K562 (cell line): Measurements from ENCODE around the gene TRIM14. TPM values are rescaled to one million over a fixed set of nuclear protein-coding genes. Genes with fewer than 3 reads are reported as not detected.

ENCODE experiments used
- ARID4B ChIP-seq: sonication (generic); formaldehyde crosslinking; IDR thresholded peaks from 2 replicates; pipeline ENCODE4 v1.8.0; 2022; ENCODE audit warnings: mild to moderate bottlenecking, missing genetic modification reagents
- CTCF ChIP-seq, 3 experiments: IDR thresholded peaks in 2 of 3; conservative IDR thresholded peaks in 1 of 3; 2 replicates each; pipeline ENCODE4 v1.5.1; 2011 to 2012; ENCODE audit warnings: low read length in 3 of 3, mild to moderate bottlenecking in 3 of 3, control low read depth in 2 of 3, improper control_type of control experiment in 1 of 3, inconsistent platforms in 1 of 3, low read depth in 1 of 3, mixed read lengths in 1 of 3, moderate library complexity in 1 of 3; ENCODE audit not compliant: insufficient read depth in 2 of 3
- EP300 ChIP-seq: IDR thresholded peaks from 2 replicates; pipeline ENCODE4 v1.6.1; 2012; ENCODE audit warnings: low read length, improper control_type of control experiment
- EP400 ChIP-seq: fragments of 450-650 bp; IDR thresholded peaks from 2 replicates; pipeline ENCODE4 v1.6.1; 2017; ENCODE audit warnings: antibody characterized with exemption, mild to moderate bottlenecking, moderate library complexity
- ETS1 ChIP-seq: conservative IDR thresholded peaks from 2 replicates; pipeline ENCODE4 v1.6.1; 2011; ENCODE audit warnings: low read depth, mild to moderate bottlenecking, low read length; ENCODE audit not compliant: control insufficient read depth
- PCBP1 ChIP-seq: fragments of 200-400 bp; formaldehyde crosslinking; IDR thresholded peaks from 2 replicates; pipeline ENCODE4 v1.6.1; 2018; ENCODE audit warnings: mild to moderate bottlenecking, low read depth, low read length; ENCODE audit not compliant: poor library complexity, severe bottlenecking
- PHF20 ChIP-seq: fragments of 450-650 bp; IDR thresholded peaks from 2 replicates; pipeline ENCODE4 v1.6.1; 2018; ENCODE audit not compliant: partially characterized antibody
- PRPF4 ChIP-seq: fragments of 200-400 bp; formaldehyde crosslinking; IDR thresholded peaks from one replicate; pipeline ENCODE4 v1.6.1; 2017; ENCODE audit warnings: low read length, low read depth, mild to moderate bottlenecking; ENCODE audit not compliant: insufficient read depth, poor library complexity, severe bottlenecking
- RBBP5 ChIP-seq: fragments of 200-600 bp; sonication (generic); IDR thresholded peaks from 2 replicates; pipeline ENCODE4 v1.6.1; 2012; ENCODE audit warnings: borderline replicate concordance, mild to moderate bottlenecking, low read length, control low read depth, inconsistent platforms; ENCODE audit not compliant: insufficient read depth, poor library complexity, severe bottlenecking
- RBM39 ChIP-seq: fragments of 200-400 bp; formaldehyde crosslinking; optimal IDR thresholded peaks from 2 replicates; pipeline ENCODE3; 2018; ENCODE audit warnings: low read depth, low read length
- RUNX1 ChIP-seq: sonication (generic); IDR thresholded peaks from 2 replicates; pipeline ENCODE4 v1.6.1; 2016; ENCODE audit warnings: antibody characterized with exemption, low read depth
- SIN3A ChIP-seq, 2 experiments: fragments of 150-350 bp in 1 of 2; IDR thresholded peaks; 2 replicates each; pipeline ENCODE4 v1.6.1; 2011 to 2016; ENCODE audit warnings: borderline replicate concordance in 2 of 2, low read depth in 2 of 2, low read length in 2 of 2, mild to moderate bottlenecking in 2 of 2, moderate library complexity in 2 of 2; ENCODE audit not compliant: control insufficient read depth in 1 of 2
- SNAPC5 ChIP-seq: fragments of 250-450 bp; sonication (Bioruptor Pico); IDR thresholded peaks from 2 replicates; pipeline ENCODE4 v1.8.0; 2021; ENCODE audit warnings: moderate library complexity, mild to moderate bottlenecking, inconsistent platforms
- TAF9B ChIP-seq: fragments of 450-650 bp; IDR thresholded peaks from 2 replicates; pipeline ENCODE4 v1.6.1; 2018; ENCODE audit warnings: mild to moderate bottlenecking; ENCODE audit not compliant: partially characterized antibody
- ZFP91 ChIP-seq: sonication (generic); formaldehyde crosslinking; IDR thresholded peaks from 2 replicates; pipeline ENCODE4 v1.8.0; 2022; ENCODE audit warnings: mild to moderate bottlenecking, missing genetic modification reagents
- polyA plus RNA-seq, 8 experiments: library from polyadenylated mRNA; depleted of rRNA in 4 of 8; stranded (reverse) in 5 of 8; unstranded in 3 of 8; fragments of >200 nt; fragmentation: Nextera tagmentation in 2 of 8; fragmentation: Illumina TruSeq in 1 of 8; extraction: Ambion mirVana in 2 of 8; extraction: Trizol in 1 of 8; gene quantifications; 2 replicates each; pipeline versions ENCODE4 v1.2.1 to v1.2.3, GENCODE V29; 2011 to 2014; ENCODE audit warnings: inconsistent platforms in 1 of 8, missing spikeins in 1 of 8
- total RNA-seq, 7 experiments: library from RNA; depleted of rRNA in 6 of 7; stranded (reverse); fragments of >200 nt in 6 of 7; fragmentation: Illumina TruSeq in 2 of 7; extraction: Trizol in 2 of 7; gene quantifications; 2 replicates each; pipeline versions ENCODE4 v1.2.1 to v1.2.3, GENCODE V29; 2011 to 2021; ENCODE audit warnings: low replicate concordance in 1 of 7

TRIM14 gene
- total and polyA plus RNA-seq, 9 of the 15 experiments (the other 6 are each of a cell fraction or from before 2014, with no cell fraction given): 7.6 to 41.0 (median 17.9) TPM

- TF ChIP-seq ETS1: peak; percentile 35; the same call in 1 of the 2 replicates
- TF ChIP-seq RBM39: no peak
- TF ChIP-seq PCBP1: peak; percentile 30
- TF ChIP-seq ARID4B (CRISPR knock-in tag): peak; percentile 24; the same call in 1 of the 2 replicates
- TF ChIP-seq SIN3A (IDR thresholded peaks at IDR 0.05; ENCODE audit: borderline replicate concordance in 2 of 2, control insufficient read depth in 1 of 2, low read depth in 2 of 2, low read length in 2 of 2): peak; percentile 86; a peak in 3 of 4 replicates
- TF ChIP-seq RBBP5: peak; percentile 74
- peak; percentile 64 for TF ChIP-seq PRPF4
- TF ChIP-seq RUNX1: no peak
- TF ChIP-seq SNAPC5 (CRISPR knock-in tag): no peak
- TF ChIP-seq EP400: peak; percentile 89; the same call in 1 of the 2 replicates
- no peak for TF ChIP-seq EP300
- TF ChIP-seq TAF9B: peak; percentile 69
- peak in 2 of 3 experiments; percentile 12 to 38; a peak in 2 of 6 replicates for TF ChIP-seq CTCF (IDR thresholded peaks at IDR 0.05 in 2 of 3, conservative IDR thresholded peaks at IDR 0.05 in 1 of 3; ENCODE audit: insufficient read depth in 2 of 3, low read depth in 1 of 3, low read length in 3 of 3)
- TF ChIP-seq PHF20: no peak
- TF ChIP-seq ZFP91 (CRISPR knock-in tag): no peak
These were observed 62.5 kb downstream of the TRIM14 start, which contains the start of gene NANS (continued) for GRCh38 chr9:98056269-98057137.
